Measurements from ENCODE around the gene SCNM1.
A peak's percentile ranks its signal among the peaks of the same experiment; 100 is the strongest.
"Not testable (repeated sequence)": the region's sequence is repeated elsewhere in the genome, so short reads cannot be mapped to it uniquely, and the experiment has no call there.

Gene SCNM1

DNA sequence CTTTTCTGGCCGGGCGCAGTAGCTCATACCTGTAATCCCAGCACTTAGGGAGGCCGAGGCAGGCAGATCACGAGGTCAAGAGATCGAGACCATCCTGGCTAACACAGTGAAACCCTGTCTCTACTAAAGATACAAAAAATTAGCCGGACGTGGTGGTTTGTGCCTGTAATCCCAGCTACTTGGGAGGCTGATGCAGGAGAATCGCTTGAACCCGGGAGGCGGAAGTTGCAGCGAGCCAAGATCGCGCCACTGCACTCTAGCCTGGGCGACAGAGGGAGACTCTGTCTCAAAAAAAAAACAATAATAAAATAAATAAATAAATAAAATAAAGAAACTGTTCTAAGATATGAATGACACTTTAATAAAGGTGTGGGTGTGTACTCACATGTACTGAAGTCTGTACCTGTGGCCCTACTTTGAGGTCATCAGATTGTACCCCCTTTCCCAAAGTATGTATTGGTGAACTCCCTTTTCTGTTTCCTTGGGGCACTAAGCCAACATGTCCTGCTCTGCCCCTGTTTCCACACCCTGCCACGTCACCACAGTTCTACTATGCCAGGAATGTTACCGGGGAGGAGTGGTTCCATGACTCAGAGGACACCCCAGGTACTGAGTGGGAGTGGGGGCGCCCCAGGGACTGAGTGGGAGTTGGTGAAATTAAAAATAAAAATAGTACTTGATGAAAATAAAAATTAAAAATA lies 29.1 kb downstream of the SCNM1 start:
- not testable (repeated sequence) for DNase-seq

DNA sequence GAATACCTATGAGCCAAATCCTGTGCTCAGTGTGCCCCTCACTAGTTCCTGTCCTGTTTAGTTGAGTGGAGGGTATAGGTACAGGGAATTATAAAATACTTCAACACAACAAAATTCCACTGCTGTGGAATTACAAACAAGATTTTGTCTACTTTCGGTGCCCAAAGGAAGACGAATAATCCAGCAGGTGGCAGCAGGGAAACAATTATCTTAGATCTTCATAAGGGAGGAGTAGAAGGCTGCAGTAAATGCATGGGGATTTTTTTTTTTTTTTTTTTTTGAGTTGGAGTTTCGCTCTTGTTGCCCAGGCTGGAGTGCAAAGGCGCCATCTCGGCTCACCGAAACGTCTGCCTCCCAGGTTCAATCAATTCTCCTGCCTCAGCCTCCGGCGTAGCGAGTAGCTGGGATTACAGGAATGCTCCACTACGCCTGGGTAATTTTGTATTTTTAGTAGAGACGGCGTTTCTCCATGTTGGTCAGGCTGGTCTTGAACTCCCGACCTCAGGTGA lies 30.4 kb downstream of the SCNM1 start:
- DNase-seq: peak; percentile 77

DNA sequence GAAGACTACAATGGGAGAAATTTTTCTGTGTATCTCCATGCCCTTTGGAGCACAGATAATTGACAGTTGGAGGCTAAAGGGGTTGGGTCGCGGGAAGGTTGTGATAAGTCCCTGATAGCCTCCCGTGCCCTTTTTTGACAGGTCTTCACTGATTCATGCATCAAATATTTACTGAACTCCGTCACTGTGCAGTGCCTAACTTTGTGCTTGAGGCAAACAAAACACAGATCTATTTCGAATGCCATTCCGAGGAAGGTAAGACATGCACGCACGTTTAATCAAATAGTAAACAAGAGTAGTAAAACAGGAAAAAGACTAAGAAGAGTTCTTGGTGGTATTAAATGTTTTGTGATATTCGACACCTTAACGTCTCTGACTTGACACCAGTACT lies 31.9 kb downstream of the SCNM1 start:
- no peak for DNase-seq

DNA sequence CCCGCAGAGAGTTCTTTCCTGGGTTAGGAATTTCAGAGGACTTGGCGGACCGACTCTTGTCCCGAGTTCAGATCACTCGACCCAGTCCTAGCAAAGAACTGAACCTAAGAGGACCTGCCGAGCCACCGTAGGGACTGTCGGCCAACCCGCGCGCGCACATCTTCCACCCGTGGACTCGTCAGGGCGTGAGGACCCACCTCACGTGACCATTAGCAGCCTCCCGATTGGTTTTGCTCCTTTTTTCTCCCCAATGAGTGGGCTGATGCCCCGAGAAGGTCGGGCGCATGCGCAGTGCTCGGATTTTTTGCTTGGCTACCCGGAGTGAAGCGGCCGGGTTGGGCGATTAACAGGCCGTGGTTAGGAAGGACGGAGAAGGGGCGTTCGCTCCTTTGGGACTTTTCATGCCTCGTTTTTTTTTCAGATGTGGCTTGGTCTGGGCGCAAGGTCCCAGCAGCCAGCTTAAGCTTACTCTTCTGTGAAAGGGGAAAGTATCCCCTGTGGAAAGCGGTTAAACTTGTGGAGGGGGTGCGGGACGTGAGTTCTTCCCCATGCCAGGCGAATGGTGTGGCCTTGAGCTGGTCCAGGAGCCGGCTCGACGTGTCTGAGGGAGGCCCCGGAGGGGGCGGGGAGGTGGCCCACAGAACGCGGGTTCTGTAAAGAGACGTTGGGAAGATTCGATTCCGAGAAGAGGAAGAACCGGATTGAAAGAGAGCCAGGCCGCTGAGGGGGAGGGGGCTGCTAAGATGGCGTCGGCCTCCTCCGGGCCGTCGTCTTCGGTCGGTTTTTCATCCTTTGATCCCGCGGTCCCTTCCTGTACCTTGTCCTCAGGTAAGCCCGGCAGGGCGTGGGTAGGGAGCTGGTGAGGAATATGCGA lies 32.5 kb downstream of the SCNM1 start, which contains the start of gene PIP5K1A:
Gene PIP5K1A, plus strand, starts transcription at position 299 of the 874 bp plus-strand sequence. Its CDS starts 445 bp downstream, at position 744.
- DNase-seq: peak; percentile 99

DNA sequence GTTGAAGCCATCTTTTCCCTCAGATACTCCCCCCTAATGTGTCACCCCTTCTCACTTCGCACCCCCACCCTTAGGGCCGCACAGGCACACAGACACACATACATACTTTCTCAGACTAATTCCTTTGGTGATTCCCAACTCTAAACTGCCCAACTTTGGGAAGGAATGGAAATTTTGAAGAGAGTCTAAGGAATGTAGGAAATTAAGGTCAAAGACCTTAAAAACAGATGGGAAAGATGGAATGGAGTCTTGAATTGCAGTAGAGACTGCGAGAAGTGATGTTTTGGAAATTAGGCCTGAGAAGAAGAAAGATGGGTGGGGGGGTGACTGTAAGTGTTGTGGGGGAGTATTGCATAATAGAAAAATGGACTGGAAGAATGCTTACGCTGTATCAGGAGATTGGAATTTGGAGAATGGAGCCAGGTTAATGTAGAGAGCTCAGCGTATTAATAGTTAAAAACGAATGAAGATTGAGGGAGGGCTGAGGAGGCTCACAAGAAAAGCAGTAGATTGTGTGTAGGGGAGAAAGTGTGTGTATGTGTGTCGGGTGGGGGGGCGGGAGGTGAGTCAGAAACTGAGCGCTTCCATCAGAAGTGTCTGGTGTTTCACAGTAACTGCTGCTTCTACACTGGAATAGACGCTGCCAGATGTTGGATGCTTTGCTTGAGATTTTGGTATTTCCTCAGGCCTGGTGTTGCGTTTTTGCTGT lies 34.1 kb downstream of the SCNM1 start:
- DNase-seq: peak; percentile 40

DNA sequence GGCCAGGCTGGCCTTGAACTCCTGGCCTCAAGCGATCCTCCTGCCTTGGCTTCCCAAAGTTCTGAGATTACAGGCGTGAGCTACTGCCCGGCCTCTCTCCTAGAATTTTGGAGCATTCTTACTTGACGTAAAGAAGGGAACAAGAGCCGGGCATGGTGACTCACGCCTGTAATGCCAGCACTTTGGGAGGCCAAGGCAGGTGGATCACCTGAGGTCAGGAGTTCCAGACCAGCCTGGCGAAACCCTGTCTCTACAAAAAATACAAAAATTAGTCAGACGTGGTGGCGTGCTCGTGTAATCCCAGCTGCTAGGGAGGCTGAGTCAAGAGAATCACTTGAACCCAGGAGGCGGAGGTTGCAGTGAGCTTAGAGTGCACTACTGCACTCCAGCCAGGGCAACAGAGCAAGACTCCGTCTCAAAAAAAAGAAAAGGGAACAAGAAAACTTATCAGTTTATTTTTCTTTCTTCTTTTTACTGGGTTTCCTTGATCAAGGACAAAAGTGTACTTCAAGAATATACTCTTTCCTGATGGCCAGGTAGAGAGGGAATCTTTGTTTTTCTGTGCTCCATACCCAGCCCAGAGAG lies 39.5 kb downstream of the SCNM1 start:
- not testable (repeated sequence) for DNase-seq

DNA sequence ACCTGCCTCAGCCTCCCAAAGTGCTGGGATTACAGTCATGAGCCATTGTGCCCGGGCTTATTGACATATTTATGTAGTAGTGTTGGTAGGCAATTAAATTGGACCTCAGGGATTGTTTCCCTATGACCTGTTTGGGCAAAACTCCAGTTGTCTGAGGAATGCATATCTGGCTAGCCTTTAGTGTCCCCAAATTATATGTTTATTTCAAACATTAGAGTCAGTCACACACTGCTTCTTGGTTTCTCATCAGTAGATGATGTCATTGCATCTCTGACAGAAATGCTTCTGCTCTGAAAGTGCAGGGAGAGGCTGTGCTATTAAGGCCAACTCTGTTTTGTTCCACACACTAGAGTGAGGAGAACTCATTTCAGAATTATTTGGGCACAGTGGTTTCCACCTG lies 44.9 kb downstream of the SCNM1 start:
- DNase-seq: no peak

DNA sequence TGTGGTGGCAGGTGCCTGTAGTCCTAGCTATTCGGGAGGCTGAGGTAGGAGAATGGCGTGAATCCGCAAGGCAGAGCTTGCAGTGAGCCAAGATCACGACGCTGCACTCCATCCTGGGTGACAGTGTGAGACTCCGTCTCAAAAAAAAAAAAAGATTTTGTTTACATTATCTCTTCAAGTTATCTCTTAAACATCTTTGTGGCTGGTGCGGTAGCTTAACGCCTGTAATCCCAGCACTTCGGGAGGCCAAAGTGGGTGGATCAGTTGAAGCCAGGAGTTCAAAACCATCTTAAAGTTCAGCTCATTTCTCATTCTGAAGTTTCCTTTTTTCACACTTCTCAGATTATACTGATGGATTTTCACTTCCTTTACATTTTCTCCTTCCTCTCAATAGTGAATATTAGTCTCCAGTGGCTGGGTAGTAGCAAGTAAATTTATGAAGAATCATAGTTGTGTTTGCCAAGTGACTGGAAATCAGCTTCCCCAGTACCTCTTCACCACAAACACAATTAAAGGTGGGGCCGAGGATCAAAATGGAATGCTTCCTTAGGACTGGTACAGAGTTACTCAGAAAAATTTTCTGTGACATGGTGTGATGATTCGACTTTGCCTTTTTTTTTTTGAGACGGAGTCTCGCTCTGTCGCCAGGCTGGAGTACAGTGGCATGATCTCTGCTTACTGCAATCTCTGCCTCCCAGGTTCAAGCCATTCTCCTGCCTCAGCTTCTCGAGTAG lies 46.2 kb downstream of the SCNM1 start:
- peak; percentile 35 for DNase-seq

DNA sequence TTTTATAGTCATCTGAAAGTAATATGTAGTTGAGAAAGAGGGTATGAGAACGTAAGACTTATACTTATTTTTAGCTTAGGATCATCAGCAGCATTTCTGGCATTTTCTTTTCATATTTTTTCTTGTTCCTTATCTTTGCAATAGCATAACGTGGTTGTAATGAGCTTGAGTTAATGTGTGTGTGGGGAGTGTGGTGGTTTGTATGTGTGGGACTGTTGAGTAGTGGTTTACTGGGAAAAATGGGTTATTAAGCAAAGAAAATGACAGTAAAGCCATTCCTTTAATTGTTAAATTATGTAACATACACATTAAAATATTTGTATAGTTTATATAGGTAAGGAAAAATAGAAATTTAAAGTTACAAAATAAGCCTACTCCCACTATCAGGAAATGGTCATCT lies 47.6 kb downstream of the SCNM1 start:
- no peak for DNase-seq

Measured in activated CD4-positive, alpha-beta T cell treated with anti-CD3 and anti-CD28 coated beads, Interleukin-10, Interleukin-2, amounts not matched to agents 100 ng/mL and 50 ng/mL, durations not matched to agents 16 hours and 8 hours (primary cell).